Esophagus muscularis mucosa (tissue), 4 donors: ENCODE data around the gene CHIT1.
A peak's percentile ranks its signal among the peaks of the same experiment; 100 is the strongest.

Experiments
- EP300 ChIP-seq: sonication (generic); formaldehyde crosslinking; IDR thresholded peaks from one replicate; pipeline ENCODE4 v1.6.1; 2017; ENCODE audit warnings: antibody characterized with exemption
- POLR2A ChIP-seq: fragments of 450-650 bp; IDR thresholded peaks from one replicate; pipeline ENCODE4 v1.6.1; 2017; ENCODE audit warnings: antibody characterized with exemption, moderate library complexity, mild to moderate bottlenecking, low read depth
- POLR2AphosphoS5 ChIP-seq, 2 donors: sonication (generic); formaldehyde crosslinking; IDR thresholded peaks; one replicate each; pipeline ENCODE4 v1.6.1; 2017; ENCODE audit warnings: antibody characterized with exemption in 2 of 2
- TF ChIP-seq, protein P1 (sequence below), 3 experiments: fragments of 200-600 bp in 2 of 3; fragments of 450-650 bp in 1 of 3; sonication (generic) in 2 of 3; IDR thresholded peaks; one replicate each; pipeline ENCODE4 v1.5.1; 2017 to 2019; ENCODE audit warnings: antibody characterized with exemption in 3 of 3, mild to moderate bottlenecking in 2 of 3, moderate library complexity in 1 of 3

DNA sequence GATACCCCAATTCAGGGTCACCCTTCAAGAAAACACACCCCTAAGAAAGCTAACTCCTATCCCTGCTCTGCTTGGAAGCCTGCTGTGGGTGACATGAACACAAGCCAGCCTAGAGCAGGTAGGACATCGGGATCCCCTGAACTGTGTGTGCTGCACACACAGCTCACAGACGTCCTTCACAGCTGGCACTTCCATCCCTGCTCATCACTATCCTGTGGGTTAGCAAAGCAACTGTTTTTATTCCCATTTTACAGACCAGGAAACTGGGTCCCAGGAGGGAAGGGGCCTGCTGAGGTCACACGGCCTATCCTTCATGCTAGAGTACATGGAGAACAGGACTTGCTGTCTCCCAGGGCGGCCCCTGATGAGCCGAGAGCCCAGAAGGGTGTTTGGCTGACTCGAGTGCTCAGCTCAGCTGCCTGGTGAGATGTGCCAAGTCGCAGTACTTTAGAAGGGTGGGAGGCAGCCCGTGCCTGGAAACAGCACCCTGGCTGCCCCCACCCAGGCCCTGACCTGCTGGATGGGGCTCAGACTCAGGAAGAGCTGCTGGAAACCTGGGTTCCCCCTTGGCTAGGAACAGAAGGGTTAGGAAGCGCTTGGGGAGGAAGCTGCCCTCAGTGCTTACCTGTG is 47.6 kb upstream of the CHIT1 start:
- TF ChIP-seq EP300: peak; percentile 53
- TF ChIP-seq POLR2A: no peak
- TF ChIP-seq, protein P1, sequence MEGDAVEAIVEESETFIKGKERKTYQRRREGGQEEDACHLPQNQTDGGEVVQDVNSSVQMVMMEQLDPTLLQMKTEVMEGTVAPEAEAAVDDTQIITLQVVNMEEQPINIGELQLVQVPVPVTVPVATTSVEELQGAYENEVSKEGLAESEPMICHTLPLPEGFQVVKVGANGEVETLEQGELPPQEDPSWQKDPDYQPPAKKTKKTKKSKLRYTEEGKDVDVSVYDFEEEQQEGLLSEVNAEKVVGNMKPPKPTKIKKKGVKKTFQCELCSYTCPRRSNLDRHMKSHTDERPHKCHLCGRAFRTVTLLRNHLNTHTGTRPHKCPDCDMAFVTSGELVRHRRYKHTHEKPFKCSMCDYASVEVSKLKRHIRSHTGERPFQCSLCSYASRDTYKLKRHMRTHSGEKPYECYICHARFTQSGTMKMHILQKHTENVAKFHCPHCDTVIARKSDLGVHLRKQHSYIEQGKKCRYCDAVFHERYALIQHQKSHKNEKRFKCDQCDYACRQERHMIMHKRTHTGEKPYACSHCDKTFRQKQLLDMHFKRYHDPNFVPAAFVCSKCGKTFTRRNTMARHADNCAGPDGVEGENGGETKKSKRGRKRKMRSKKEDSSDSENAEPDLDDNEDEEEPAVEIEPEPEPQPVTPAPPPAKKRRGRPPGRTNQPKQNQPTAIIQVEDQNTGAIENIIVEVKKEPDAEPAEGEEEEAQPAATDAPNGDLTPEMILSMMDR (IDR thresholded peaks at IDR 0.05): no peak
- TF ChIP-seq POLR2AphosphoS5 (IDR thresholded peaks at IDR 0.05): peak in 1 of 2 donors; percentile 85
